ENCODE data around the gene CDK4. TPM values are rescaled to one million over a fixed set of nuclear protein-coding genes. Genes with fewer than 3 reads are reported as not detected.

Gene CDK4
- total RNA-seq, 4 donors from 2014 or later: 66.3 to 104 (median 83.6) TPM

DNA sequence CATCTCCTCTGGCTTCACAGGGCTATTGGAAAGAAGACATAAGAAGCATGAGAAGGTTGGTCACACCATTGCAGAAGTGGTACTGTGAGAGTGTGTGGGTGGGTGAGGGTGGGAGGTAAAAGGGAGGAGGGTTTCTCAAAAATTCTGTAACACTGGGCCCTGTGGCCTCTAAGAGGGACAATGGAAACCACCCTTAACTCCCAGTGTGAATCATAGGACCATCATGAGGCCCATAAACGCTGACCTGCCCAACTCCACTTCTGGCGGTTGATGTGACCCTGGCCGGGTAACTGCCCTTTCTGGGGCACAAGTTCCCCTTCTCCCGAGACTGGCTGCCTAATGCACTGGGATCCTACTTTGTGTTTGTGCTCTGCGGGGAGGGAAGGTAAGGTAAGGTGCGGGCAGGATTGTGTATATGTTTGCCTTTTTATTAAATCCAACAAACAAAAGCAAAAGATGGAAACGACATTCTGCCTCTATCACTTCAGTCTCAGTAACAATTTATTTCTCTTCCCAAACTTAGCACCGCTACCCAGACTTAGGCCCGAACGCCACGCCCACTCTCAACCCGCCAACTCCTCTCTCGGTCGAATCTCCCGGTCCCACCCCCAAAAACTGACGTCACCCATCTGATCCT is 19.2 kb upstream of the CDK4 start:
- TF ChIP-seq, protein P1, sequence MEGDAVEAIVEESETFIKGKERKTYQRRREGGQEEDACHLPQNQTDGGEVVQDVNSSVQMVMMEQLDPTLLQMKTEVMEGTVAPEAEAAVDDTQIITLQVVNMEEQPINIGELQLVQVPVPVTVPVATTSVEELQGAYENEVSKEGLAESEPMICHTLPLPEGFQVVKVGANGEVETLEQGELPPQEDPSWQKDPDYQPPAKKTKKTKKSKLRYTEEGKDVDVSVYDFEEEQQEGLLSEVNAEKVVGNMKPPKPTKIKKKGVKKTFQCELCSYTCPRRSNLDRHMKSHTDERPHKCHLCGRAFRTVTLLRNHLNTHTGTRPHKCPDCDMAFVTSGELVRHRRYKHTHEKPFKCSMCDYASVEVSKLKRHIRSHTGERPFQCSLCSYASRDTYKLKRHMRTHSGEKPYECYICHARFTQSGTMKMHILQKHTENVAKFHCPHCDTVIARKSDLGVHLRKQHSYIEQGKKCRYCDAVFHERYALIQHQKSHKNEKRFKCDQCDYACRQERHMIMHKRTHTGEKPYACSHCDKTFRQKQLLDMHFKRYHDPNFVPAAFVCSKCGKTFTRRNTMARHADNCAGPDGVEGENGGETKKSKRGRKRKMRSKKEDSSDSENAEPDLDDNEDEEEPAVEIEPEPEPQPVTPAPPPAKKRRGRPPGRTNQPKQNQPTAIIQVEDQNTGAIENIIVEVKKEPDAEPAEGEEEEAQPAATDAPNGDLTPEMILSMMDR (IDR thresholded peaks at IDR 0.05; ENCODE audit: low read depth): no peak

DNA sequence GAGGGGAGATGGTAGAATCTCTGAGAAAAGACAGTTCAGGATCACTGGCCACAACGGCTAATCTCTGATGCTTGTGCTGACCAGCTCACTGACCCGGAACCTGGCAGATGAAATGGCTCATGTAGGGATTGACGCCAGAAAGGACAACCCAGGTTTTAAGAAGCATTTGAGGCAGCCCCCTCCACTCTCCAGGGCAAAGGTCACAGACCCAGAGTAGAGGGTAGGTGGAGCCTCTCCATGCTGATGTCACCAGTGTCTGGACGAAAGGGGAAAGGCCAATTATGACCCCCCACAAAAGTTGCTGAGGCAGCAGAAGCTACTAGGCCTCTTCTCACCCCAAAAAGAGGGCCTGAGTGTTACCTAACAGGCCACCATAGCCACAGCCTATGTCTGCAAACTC is 18.6 kb upstream of the CDK4 start:
- TF ChIP-seq, protein P1 (IDR thresholded peaks at IDR 0.05; ENCODE audit: low read depth): no peak

DNA sequence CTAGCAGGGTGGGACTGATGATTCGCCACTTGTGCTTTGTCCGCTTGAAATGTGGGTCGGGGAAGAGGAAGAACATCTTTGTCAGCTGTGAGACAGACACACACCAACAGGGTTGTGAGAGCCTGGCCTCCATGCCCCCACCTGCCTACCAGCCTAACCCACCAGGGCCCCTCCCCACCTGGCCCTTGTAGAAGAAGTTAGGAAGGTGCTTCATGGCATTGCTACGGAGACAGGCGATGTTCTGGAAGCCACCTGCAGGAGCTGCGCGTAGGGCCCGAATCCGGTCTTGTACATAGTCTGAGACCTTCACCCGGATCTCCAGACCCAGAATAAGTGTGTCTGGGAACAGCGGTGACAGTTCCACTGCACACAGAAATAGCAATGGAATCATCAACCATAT is 17.5 kb upstream of the CDK4 start:
- TF ChIP-seq, protein P1 (IDR thresholded peaks at IDR 0.05; ENCODE audit: low read depth): no peak

DNA sequence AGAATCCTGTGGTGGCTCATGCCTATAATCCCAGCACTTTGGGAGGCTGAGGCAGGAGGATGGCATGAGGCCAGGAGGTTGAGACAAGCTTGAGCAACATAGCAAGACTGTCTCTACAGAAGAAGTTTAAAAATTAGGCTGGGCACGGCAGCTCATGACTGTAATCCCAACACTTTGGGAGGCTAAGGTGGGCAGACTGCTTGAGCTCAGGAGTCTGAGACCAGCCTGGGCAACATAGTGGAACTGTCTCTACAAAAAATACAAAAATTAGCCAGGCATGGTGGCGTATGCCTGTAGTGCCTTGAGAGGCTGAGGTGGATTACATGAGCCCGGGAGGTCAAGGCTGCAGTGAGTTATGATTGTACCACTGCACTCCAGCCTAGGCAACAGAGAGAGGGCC is 15.8 kb upstream of the CDK4 start:
- TF ChIP-seq, protein P1 (IDR thresholded peaks at IDR 0.05; ENCODE audit: low read depth): no peak

DNA sequence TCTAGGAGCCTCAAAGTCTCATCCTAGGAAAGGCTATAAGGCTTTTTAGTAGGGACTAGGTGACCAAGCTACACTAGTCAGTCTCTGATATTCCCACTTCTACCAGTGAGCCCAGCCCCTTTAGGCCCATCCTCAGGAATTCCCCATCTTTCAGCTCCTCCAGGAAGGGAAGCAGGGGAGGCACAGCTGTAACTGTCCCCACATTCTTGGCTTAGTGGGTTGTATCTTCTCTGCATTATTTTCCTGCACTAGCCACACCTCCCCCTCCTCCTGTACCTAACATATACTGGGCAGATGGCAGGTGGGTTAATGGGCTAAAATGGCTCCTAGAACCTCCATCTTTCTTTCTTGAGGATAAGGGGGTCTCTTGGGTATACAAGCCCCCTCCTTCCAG is 15.2 kb upstream of the CDK4 start:
- TF ChIP-seq, protein P1 (IDR thresholded peaks at IDR 0.05; ENCODE audit: low read depth): no peak

DNA sequence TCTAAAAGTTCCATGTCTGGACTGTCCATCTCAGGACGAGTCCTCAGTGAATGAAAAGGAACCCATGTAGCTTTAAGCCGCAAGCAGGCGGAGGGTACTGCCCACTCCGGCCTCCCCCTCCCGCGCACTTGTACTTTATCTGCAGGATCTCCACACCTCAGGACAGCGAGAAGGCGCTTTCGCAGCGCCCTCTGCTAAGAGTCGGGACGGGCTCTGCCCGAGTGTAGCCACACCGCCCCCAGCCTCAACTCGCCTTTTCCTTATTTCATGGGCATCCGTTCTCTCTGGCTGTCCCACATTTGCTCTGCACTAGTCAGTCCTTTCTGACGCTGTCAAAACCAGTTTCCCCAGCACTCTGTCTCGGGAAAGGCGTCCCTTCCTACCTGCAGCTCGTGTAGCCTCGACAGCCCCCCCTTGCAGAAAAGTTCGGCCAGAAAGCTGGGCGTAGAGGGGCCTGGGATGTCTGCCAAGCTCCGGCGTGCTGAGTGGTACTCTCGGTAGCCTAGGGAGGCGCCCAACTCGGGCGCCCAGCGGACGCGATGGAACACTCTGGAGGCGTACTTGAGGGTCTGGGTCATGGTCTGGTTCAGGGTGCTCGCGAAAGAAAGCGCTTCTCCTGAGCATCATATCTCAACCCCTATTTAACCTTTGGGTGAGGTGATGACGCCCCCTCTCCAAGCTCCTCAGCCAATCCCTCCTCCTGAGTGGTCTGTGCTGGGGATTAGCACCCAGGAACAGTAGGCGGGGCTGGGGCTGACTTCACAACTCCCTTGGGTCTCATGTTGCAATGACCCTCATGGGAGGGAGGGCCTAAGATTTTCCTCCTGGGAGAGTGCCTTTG is 14.6 kb upstream of the CDK4 start, which contains the start of gene CYP27B1:
Gene CYP27B1 (minus strand): TSS at position 615 of the 841 bp plus-strand sequence. CDS start 37 bp downstream, at position 578.
- TF ChIP-seq, protein P1 (IDR thresholded peaks at IDR 0.05; ENCODE audit: low read depth): no peak

DNA sequence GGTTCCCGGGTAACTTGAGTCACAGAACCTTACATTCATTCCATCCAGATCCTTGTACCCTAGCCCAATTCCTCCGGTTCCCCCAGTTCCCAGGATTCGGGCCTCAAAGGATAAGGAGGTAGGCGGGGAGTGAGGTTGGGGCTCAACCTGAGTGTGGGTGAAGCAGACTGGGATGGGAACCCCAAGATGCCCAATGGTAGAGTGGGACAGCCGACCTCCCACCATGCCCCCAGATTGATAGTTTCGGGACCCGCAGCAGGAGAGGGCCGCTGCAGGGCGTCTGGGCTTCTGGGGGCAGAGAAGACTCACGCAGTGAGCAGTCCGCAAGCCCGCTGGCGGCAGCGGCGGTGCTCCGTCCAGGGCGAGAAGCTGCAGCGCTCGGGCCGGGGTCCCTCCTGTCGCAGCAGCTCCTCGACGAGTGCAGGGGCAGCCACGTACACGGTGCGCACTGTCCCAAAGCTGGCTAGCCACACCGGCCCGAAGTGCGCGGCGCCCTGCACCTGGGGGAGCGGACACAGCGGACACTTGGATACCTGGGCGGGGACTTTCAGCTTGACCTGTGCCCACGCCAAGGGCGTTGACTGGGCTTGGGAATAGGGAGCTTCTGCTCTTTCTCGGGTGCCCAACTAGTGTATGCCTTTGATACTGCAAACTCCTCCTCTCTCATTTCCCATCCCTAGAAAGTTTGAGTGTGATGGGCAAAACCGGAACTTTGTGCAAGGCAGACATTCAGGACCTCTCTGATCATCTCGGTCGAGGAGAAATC is 13.8 kb upstream of the CDK4 start:
- TF ChIP-seq, protein P1 (IDR thresholded peaks at IDR 0.05; ENCODE audit: low read depth): no peak

Measured in subcutaneous adipose tissue (tissue), 4 donors.